ENCODE results near the gene NEDD9.

The NEDD9 gene

DNA sequence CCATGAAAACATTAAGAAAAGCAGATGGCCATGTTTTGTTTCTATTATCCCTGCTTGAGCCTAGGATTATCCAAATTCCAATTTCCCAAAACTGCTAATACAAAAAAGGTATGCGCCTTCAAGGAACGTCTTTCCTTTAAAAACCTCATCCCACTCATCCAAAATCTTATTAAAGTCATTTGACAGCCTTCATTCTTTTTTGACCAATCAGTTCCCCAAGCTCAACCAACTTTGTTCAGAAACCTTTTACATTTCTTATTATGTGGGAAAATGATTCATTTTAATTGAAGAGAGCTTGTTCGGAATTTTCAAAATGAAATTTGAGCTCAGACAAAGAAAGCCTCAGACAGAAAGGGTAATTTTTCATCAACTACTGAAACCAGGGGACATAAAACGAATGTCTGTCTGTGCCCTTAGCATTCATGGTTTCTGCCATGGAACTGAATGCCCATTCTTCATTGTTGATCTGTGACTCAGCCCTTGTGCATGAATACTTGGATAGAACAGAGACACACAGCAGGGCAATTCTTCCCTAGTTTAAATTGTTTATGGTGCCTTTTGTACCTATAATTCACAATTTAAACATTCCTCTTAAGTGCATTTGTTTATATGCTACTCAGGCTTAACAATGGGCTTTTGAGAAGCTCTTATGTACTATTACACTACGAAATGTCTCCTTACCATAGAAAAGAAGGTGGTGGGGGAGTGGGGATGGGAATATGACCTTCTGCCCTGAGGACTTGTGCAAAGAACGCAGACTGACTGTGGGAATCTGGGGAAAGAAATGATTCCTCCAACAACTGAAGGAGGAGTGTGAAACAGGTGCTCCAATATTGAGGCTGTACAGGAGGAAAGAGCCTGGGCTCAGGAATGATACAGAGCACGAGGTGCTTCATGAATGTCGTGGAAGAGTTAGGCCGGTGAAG is 71.2 kb downstream of the NEDD9 start:
- Mint-ChIP-seq H3K4me1 (peaks cover 16% of the 10 kb centered on the region), H3K9me3 (no peaks in the 10 kb centered on the region), H3K36me3 (ENCODE audit: insufficient read depth) (no peaks in the 10 kb centered on the region), H3K27ac (ENCODE audit: low read depth) (no peak overlapping the region), H3K27me3 (no peaks in the 10 kb centered on the region), H3K4me3 (no peak overlapping the region)
- ATAC-seq (replicated peaks; ENCODE audit: extremely low read depth, poor library complexity, severe bottlenecking) = no peak
- DNase-seq (ENCODE audit: low spot score in 2 of 2) = no peak

DNA sequence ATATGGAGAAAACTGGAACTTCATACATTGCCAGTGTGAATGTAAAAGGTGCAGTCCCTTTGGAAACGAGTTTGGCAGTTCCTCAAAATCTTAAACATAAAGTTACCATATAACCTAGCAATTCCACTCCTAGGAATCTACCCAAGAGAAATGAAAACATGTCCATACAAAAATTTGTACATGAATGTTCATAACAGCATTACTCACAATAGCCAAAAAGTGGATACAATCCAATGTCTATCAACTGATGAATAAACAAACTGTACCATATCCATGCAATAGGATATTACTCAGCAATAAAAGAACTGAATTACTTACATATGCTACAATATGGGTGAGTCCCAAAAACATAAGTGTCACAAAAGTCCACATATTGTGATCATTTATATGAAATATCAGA is 72.3 kb downstream of the NEDD9 start:
- Mint-ChIP-seq H3K9me3 (no peaks in the 10 kb centered on the region), H3K27ac (ENCODE audit: low read depth) (no peak overlapping the region), H3K4me3 (no peak overlapping the region), H3K36me3 (ENCODE audit: insufficient read depth) (no peaks in the 10 kb centered on the region), H3K27me3 (peaks cover under 1% of the 10 kb centered on the region), H3K4me1 (peaks cover 15% of the 10 kb centered on the region)
- DNase-seq (ENCODE audit: low spot score in 2 of 2) (no peak), ATAC-seq (replicated peaks; ENCODE audit: extremely low read depth, poor library complexity, severe bottlenecking) (no peak)

DNA sequence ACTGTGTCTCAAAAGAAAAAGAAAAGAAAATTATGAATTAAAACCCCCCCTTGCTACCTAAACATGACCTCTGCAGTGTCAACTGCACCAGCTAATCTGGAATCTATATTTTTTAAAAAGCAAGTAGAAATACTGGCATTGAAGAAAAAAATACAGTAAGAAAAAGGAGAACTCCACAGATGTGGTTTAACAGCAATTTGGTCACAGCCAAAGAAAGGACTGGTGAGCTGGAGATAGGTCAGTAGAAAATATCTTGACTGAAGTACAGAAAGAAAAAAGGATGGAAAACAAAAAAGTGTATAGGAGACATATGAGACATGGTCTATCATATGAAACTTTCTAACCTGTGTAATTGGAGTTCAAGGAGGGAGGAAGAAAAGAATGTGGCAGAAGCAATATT is 76.9 kb downstream of the NEDD9 start:
- Mint-ChIP-seq H3K27me3 (peaks cover 20% of the 10 kb centered on the region), H3K36me3 (ENCODE audit: insufficient read depth) (no peaks in the 10 kb centered on the region), H3K27ac (ENCODE audit: low read depth) (no peak overlapping the region), H3K4me3 (no peak overlapping the region), H3K4me1 (no peaks in the 10 kb centered on the region), H3K9me3 (no peaks in the 10 kb centered on the region)
- DNase-seq (ENCODE audit: low spot score in 2 of 2) (no peak), ATAC-seq (replicated peaks; ENCODE audit: extremely low read depth, poor library complexity, severe bottlenecking) (no peak)

DNA sequence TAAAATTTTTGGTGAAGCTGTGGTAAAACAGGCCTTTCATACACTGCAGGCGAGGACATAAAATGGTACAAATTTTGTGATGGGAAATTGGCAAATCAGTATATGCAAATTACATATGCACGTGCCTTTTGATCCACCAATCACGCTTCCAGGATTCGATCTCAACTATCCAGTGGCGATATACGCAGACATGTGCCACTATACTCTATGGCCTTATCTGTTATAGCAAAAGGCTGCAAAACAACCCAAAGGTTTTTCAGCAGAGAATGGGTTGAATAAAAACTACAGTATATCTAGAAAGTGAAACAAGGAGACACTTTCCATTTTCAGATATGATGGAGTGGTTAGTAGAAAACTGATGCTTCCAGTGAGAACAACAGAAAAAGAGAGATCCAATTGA is 79.0 kb downstream of the NEDD9 start:
- peak overlapping the region; percentile 66 for H3K4me3 Mint-ChIP-seq
- no peak for DNase-seq (ENCODE audit: low spot score in 2 of 2)
- H3K9me3 Mint-ChIP-seq = no peaks in the 10 kb centered on the region
- ATAC-seq (replicated peaks; ENCODE audit: extremely low read depth, poor library complexity, severe bottlenecking) = no peak
- no peaks in the 10 kb centered on the region for H3K36me3 Mint-ChIP-seq (ENCODE audit: insufficient read depth)
- H3K27ac Mint-ChIP-seq (ENCODE audit: low read depth) = peak overlapping the region; percentile 69
- peaks cover 20% of the 10 kb centered on the region for H3K27me3 Mint-ChIP-seq
- H3K4me1 Mint-ChIP-seq = no peaks in the 10 kb centered on the region

DNA sequence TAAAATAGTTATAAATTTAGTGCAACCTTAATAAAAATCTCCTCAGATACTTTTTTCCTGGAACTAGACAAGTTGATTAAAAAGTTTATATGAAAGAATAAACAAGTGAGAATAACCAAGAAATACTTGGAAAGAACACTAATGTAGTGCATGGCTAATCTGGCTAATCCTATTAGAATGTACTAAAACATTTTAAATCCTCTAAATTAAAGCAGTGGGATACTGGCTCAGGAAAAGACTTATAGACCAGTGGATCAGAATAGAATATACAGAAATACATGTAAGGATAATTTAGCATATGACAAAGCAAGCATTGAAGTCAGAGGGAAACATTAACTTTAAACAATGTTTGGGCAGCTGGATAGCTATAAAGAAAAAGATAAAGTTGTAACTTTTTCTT is 79.9 kb downstream of the NEDD9 start:
- H3K9me3 Mint-ChIP-seq = no peaks in the 10 kb centered on the region
- no peak overlapping the region for H3K27ac Mint-ChIP-seq (ENCODE audit: low read depth)
- DNase-seq (ENCODE audit: low spot score in 2 of 2) (no peak), ATAC-seq (replicated peaks; ENCODE audit: extremely low read depth, poor library complexity, severe bottlenecking) (no peak)
- no peak overlapping the region for H3K4me3 Mint-ChIP-seq
- no peaks in the 10 kb centered on the region for H3K36me3 Mint-ChIP-seq (ENCODE audit: insufficient read depth)
- no peaks in the 10 kb centered on the region for H3K4me1 Mint-ChIP-seq
- peaks cover 20% of the 10 kb centered on the region for H3K27me3 Mint-ChIP-seq

DNA sequence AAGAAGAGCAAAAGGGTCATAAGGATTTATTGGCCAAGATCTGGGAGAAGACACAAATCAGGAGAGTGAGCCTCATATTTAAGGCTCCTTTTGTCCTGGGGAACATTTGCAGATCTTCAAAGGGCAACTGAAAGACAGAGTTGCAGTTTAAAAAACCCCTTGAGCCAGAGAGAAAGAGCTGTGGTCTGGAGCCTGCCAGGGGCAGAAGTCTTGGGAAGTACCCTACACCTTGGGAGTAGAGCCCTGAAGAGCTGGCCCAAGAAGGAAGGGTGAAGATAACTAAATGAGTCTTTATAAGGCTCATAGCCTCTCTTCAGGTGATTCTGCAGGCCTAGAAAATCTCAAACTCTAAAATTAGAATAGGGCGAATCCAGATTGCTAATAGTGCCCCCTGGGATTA is 81.0 kb downstream of the NEDD9 start:
- Mint-ChIP-seq H3K27ac (ENCODE audit: low read depth) (no peak overlapping the region), H3K27me3 (peaks cover 20% of the 10 kb centered on the region), H3K4me1 (no peaks in the 10 kb centered on the region), H3K9me3 (no peaks in the 10 kb centered on the region), H3K4me3 (no peak overlapping the region), H3K36me3 (ENCODE audit: insufficient read depth) (no peaks in the 10 kb centered on the region)
- DNase-seq (ENCODE audit: low spot score in 2 of 2) = no peak
- no peak for ATAC-seq (replicated peaks; ENCODE audit: extremely low read depth, poor library complexity, severe bottlenecking)

DNA sequence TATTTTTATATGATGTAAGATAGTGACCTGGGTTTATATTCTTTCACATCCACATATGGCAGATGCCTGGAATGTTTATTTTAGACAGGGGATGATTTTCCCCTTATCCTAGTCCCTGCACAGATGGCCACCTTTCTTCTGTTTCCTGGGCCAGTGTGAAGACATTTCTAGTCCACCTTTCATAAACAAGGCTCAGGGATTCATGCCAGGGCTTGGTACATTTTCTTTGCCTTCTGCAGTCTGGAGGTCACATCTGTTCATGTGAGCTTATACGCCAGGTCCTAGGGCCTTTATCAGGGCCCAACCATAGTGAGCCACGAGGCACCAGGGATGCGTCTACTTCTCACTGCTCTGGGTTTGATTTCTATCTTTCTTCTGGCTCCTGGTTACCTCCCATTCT is 82.9 kb downstream of the NEDD9 start:
- no peaks in the 10 kb centered on the region for H3K4me1 Mint-ChIP-seq
- DNase-seq (ENCODE audit: low spot score in 2 of 2) (no peak), ATAC-seq (replicated peaks; ENCODE audit: extremely low read depth, poor library complexity, severe bottlenecking) (no peak)
- no peaks in the 10 kb centered on the region for H3K9me3 Mint-ChIP-seq
- peaks cover 13% of the 10 kb centered on the region for H3K27me3 Mint-ChIP-seq
- no peaks in the 10 kb centered on the region for H3K36me3 Mint-ChIP-seq (ENCODE audit: insufficient read depth)
- no peak overlapping the region for H3K27ac Mint-ChIP-seq (ENCODE audit: low read depth)
- no peak overlapping the region for H3K4me3 Mint-ChIP-seq

DNA sequence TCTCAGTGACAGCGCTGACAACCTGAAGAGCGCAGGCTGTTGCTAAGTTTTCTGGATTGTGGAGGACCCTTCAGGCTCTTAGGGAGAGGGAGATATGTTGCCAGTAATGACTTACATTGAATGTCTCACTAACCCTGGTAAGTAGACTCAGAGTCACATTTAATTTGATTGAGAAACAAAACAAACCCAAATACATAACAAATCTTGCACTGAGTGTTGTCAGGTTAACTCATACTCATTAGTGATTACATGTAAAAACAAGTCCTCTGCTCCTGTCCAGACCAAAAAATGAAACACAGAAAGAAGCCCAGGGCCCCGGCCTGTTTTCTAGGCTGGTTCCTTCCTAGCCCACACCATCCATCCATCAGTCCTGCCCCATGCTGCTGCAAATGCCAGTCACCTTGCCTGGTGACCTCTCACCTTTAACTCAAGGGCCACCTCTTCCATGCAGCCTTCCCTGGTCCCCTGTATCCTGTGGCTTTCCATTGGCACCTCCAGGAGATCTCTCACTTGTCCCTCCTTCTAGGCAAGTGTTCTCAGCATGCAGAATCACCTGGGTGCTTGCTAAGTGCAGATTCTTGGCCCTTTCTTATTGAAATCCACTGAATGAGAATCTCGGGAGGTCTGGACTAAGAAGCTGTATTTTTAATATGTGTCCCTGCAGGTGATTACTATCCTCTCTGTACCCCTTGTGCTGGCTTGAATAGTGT is 86.2 kb downstream of the NEDD9 start:
- Mint-ChIP-seq H3K36me3 (ENCODE audit: insufficient read depth) (no peaks in the 10 kb centered on the region), H3K4me3 (no peak overlapping the region), H3K27ac (ENCODE audit: low read depth) (no peak overlapping the region), H3K4me1 (no peaks in the 10 kb centered on the region), H3K9me3 (no peaks in the 10 kb centered on the region), H3K27me3 (no peaks in the 10 kb centered on the region)
- no peak for DNase-seq (ENCODE audit: low spot score in 2 of 2)
- ATAC-seq (replicated peaks; ENCODE audit: extremely low read depth, poor library complexity, severe bottlenecking) = no peak

DNA sequence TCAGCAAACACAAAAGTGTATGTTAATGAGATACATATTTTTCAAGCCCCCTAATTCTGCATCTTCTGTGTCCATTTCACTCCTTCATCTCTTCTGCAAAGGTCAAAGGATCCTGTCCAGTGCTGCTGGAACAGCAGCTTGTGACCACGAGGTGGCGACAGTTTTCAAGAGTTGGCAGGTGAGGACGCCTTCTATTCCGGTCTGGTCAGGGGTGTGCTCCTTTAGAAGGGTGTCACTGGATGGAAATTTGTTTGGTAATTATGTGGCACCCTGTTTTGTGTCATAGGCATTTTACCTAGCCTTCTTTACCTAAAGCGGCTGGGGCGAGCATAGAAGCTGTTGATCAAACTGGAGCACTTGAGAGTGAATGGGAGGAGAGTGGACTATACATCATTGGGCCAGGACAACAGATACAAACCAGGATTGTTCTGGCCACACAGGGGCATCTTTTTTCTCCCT is 88.0 kb downstream of the NEDD9 start:
- Mint-ChIP-seq H3K4me1 (no peaks in the 10 kb centered on the region), H3K9me3 (no peaks in the 10 kb centered on the region), H3K36me3 (ENCODE audit: insufficient read depth) (no peaks in the 10 kb centered on the region), H3K27me3 (no peaks in the 10 kb centered on the region), H3K4me3 (no peak overlapping the region), H3K27ac (ENCODE audit: low read depth) (no peak overlapping the region)
- ATAC-seq (replicated peaks; ENCODE audit: extremely low read depth, poor library complexity, severe bottlenecking) (peak; percentile 73), DNase-seq (ENCODE audit: low spot score in 2 of 2) (peak; percentile 42 to 57)

DNA sequence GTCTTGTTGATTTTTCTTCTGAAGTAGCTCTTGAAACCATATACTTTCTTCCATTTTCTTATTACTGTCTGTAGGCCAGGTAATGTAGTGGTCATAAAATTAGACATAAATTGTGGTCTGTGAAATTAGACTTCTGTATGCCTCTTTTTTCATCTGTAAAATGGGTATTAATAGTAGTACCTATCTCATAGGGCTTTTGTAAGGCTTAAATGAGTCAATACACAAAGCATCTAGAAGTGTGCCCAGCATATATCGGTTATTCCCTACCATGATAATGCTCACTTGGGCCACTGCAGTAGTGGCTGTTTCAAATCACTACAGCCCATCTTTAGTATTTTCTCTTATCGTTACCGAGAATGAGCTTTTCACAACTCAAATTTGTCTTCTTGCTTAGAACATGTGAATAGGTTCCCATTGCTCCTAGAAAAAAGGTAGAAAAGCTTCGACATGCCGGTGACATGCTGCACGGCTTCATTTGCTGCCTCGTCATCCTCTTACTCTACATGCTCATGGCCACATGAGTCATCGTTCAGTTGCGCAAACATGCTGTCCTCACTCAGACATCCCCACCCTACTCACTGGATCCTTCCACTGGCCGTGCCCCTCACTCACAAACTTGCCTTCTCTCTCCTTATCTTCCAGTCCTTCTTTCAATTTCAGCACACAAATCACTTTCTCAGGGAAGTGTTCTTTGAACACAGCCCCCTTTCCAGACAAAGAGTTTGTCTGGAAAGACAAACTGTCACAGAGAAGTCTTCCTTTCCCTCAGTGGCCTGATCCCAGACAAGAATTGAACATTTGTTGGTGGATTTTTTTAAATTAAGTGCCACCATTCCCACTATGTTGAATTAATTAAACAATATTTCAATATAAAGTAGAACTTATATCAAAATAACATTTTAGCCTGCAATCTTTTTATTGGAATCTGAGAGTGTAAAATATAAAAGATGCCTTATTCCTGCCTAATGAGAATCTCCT is 88.8 kb downstream of the NEDD9 start:
- no peak for ATAC-seq (replicated peaks; ENCODE audit: extremely low read depth, poor library complexity, severe bottlenecking)
- DNase-seq (ENCODE audit: low spot score in 2 of 2) = no peak
- H3K27me3 Mint-ChIP-seq = no peaks in the 10 kb centered on the region
- no peak overlapping the region for H3K27ac Mint-ChIP-seq (ENCODE audit: low read depth)
- H3K4me3 Mint-ChIP-seq = no peak overlapping the region
- H3K36me3 Mint-ChIP-seq (ENCODE audit: insufficient read depth) = no peaks in the 10 kb centered on the region
- no peaks in the 10 kb centered on the region for H3K9me3 Mint-ChIP-seq
- no peaks in the 10 kb centered on the region for H3K4me1 Mint-ChIP-seq

DNA sequence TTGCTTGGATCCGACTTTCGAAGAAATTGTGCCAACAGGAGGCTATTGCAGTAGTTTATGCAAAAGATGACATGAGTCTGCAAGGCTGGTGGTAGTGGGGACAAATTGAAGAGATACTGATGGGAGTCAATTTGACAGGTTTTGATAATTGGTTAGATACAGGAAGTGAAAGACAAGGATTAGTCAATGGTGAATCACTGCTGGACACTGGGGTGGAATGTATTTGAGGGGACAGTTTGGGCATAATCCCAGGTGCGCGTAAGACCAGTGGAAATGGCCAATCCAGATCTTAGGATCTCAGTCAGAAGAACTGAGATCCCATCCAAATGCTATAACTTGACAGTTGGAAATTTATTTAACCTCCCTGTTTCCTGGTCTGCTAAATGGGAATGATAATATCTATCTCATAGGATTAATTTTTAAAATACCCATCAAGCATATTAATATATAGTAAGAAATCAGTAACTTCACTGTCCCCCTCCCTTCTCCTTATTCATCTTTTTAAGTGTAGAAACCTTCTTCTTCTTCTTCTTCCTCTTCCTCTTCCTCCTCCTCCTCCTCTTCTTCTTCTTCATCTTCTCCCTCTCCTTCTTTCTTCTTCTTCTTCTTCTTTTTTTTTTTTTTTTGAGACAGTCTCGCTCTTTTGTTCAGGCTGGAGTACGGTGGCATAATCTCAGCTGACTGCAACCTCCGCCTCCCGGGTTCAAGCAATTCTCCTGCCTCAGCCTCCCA is 90.0 kb downstream of the NEDD9 start:
- ATAC-seq (replicated peaks; ENCODE audit: extremely low read depth, poor library complexity, severe bottlenecking) (no peak), DNase-seq (ENCODE audit: low spot score in 2 of 2) (no peak)
- H3K9me3 Mint-ChIP-seq = no peaks in the 10 kb centered on the region
- no peaks in the 10 kb centered on the region for H3K36me3 Mint-ChIP-seq (ENCODE audit: insufficient read depth)
- H3K27me3 Mint-ChIP-seq = no peaks in the 10 kb centered on the region
- no peak overlapping the region for H3K27ac Mint-ChIP-seq (ENCODE audit: low read depth)
- H3K4me1 Mint-ChIP-seq = no peaks in the 10 kb centered on the region
- no peak overlapping the region for H3K4me3 Mint-ChIP-seq

DNA sequence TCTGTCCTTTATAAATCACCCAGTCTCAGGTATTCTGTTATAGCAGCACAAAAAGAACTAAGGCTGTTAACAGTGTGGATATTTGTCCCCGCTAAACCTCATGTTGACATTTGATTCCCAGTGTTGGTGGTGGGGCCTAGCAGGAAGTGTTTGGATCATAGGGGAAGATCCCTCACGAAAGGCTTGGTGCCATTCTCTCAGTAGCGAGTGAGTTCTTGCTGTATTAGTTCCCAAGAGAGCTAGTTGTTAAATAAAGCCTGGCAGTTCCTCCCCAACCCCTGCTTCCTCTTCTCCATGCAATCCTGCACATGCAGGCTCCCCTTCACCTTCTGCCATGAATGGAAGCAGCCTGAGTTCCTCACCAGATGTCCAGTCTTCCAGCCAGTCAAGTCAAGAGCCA is 91.2 kb downstream of the NEDD9 start:
- no peaks in the 10 kb centered on the region for H3K9me3 Mint-ChIP-seq
- H3K27me3 Mint-ChIP-seq = no peaks in the 10 kb centered on the region
- H3K27ac Mint-ChIP-seq (ENCODE audit: low read depth) = no peak overlapping the region
- ATAC-seq (replicated peaks; ENCODE audit: extremely low read depth, poor library complexity, severe bottlenecking) = no peak
- H3K4me3 Mint-ChIP-seq = no peak overlapping the region
- H3K4me1 Mint-ChIP-seq = no peaks in the 10 kb centered on the region
- no peak for DNase-seq (ENCODE audit: low spot score in 2 of 2)
- no peaks in the 10 kb centered on the region for H3K36me3 Mint-ChIP-seq (ENCODE audit: insufficient read depth)

All from central memory CD8-positive, alpha-beta T cell (primary cell).